GM21786 (cell line): ENCODE results near the gene ACAT2.
"Not testable (repeated sequence)": the region's sequence is repeated elsewhere in the genome, so short reads cannot be mapped to it uniquely, and the experiment has no call there.

Experiments
- ATAC-seq: cut with Tn5 transposase; IDR thresholded peaks from one replicate; pipeline ENCODE4 v1.9.1; 2021; ENCODE audit not compliant: unreplicated experiment

The ACAT2 gene

GRCh38 chr6:159806021-159806458, 44.2 kb downstream of the ACAT2 start:
- ATAC-seq, result no peak

- ATAC-seq, result no peak
Measured at GRCh38 chr6:159807150-159807858, 45.5 kb downstream of the ACAT2 start.

- no peak for ATAC-seq
Measured at GRCh38 chr6:159808647-159809046, 46.8 kb downstream of the ACAT2 start.

- ATAC-seq, result peak; percentile 62
Measured at GRCh38 chr6:159809149-159809548, 47.3 kb downstream of the ACAT2 start.

- no peak for ATAC-seq
Measured at GRCh38 chr6:159813781-159814180, 51.9 kb downstream of the ACAT2 start.

DNA sequence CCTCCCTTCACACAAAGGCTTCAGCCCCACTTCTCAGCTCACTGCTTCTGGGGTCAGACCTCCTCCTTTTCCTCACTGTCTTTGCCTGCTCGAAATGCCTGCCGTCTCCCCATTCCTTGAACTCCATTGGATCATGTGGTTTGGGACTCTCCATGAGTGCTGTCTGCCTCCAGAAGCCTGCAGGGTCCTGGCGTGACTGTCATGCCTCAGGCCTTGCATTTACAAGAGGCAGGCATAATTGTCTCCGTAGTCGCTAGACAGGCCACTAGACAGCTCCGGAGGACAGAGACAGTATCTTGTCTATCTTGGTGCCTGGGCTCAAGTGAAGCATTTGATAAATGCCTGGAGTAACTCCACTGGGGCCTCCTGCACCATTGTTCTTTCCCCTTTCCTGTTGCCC, 53.6 kb downstream of the ACAT2 start:
- no peak for ATAC-seq

- ATAC-seq, result not testable (repeated sequence)
Measured at GRCh38 chr6:159816775-159817174, 54.9 kb downstream of the ACAT2 start.

DNA sequence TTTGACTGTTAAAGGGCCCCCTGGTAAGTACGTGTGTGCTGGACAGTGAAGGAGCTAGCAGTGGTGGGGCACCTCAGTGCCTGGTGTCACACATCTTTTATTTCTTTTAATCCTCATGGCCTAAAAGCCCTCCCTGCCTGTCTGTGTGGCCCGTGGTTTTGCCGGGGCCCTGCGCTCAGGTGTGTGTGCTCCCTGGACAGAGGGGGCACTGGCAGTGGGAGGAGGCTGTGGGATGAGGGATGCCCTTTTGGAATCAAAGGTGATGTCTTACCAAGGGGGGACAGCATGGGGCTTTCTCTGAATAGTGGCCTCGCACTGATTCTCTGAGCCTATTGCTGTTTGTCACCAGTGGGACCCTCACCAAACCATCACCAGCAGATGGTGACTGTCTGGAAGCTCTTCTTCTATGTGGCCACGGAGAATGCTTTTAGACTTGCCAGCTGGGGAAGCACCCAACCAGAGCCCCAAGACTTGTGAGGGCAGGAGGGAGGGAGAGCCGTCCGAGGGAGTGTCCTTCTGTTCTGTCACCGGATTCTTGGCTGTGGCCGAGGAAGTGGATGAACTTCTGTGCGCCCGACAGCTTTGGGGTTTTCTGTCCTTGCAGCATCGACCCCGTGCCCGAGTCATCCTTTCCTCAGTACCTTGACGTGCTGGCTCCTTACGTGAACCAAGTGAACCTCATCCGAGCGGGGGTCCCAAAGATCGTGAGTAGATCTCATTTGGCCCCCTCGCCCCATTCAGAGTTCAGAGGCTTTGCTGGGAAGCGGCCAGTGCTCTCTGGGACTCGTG, 56.3 kb downstream of the ACAT2 start:
- ATAC-seq, result no peak

DNA sequence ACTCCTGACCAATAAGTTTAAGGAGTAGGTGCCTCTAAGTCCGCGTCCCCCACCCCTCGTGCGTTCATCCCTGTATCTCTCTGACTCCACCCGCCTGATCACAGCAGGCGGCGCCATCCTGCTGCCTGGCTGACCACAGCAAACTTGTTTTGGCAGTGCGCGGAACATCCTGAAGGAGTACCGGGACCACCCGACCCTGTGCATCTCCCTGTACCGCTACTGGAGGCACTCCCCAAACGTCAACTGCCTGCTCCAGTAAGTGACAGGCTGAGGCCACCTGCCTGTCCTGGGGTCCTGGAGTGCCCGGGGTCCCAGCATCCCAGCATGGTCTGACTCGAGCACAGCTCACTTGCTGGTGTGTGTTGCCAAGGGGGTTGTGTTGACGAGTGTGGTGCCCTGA, 57.3 kb downstream of the ACAT2 start:
- no peak for ATAC-seq

DNA sequence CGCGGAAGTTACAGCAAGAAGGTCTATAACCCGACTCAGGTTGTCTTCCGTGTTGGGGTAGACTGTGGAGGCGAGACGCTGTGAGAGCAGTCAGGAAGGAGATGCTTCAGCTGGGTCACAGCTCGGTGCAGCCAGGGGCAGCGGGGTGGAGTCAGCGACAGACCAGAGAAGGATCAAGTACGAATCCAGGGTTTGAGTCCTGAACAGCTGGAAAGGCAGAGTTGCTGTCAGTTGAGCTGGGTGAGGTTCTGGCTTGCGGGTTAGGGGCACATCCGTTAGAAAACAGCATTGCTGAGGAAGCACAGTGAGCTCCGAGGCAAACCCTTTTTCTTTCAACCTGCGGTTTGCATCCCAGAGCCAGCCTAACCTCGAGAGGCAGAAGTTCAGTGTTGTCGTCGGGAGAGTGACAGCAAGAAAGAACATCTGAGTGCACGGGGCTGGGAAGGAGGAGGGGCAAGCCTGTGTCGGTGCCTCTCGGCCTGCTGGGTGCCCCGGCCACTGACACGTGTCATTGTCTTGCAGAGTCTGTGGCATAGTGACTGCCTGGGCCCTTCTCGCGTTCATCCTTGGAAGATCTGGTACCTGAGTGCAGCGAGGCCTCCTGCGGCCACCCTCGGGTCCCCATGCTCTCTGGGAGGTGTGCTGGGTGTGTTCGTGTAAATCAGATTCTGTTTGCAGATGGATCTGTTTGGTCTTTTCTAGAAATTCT, 58.2 kb downstream of the ACAT2 start:
- peak; percentile 58 for ATAC-seq

GRCh38 chr6:159821122-159821521, 59.3 kb downstream of the ACAT2 start:
- ATAC-seq, result no peak

GRCh38 chr6:159821726-159822125, 59.9 kb downstream of the ACAT2 start:
- no peak for ATAC-seq

DNA sequence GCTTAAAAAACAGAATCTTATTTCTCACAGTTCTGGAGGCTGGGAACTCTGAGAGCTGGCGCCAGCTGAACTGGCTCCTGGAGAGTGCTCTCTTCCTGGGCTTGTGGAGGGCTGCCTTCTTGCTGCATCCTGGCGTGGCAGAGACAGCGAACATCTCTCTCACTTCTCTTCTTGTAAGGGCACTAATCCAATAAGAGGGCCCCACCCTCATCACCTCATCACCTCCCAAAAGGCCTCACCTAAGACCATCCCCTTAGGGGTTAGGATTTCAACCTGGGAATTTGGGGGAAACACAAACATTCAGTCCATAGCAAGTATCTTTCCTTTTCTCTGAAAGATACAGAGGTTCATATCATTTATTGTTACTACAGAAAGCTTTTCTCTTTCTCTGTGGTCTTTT, 62.1 kb downstream of the ACAT2 start:
- no peak for ATAC-seq

GRCh38 chr6:159824690-159825089, 62.8 kb downstream of the ACAT2 start:
- ATAC-seq, result not testable (repeated sequence)

GRCh38 chr6:159826004-159826403, 64.2 kb downstream of the ACAT2 start:
- no peak for ATAC-seq

DNA sequence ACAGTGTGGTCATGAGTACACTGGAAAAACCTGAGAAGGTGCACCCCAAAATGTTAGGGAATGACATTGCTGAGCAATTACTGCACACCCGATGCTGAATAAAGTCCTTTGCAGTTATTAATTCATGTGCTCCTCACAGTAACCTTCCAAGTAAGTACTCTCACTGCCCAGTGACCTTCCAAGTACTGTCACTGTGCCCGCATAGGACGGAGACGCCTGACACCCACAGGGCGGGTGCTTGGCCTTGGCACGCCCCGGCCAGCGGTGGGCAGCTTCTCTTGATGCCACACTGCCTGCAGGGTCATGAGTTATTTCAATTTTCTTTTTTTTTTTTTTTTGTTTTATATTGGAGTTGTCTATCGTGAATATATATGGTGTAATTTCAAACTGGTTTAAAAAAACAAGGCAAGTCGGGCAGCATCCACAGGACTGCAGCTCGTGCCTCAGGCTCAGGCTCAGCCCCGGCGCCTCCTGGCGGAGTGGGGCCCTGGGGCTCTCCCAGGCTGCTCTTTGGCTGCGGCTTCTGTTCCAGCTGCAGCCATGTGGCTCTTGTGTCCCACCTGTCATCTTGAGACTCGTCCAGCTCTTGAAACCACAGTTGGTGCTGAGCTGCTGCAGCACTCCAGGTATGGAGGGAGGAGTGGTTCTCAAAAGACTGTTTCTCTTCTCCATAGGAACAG, 65.3 kb downstream of the ACAT2 start:
- ATAC-seq, result no peak

DNA sequence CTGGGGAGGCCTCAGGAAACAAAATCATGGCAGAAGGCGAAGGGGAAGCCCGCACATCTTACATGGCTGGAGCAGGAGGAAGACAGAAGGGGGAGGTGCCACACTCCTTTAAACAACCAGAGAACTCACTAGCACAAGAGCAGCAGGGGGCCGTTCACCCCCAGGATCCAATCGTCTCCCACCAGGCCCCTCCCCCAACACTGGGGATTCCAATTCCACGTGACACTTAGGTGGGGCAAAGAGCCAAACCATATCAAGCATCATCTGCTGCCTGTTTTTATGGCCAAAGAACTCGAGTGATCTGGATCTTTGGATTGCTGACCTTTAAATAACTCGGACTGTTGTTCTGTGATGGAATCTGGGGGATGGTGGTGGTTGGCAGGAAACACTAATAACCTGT, 66.2 kb downstream of the ACAT2 start:
- no peak for ATAC-seq
